Erythroblast (primary cell): ENCODE data around the gene ANK3.

Experiments used
- DNase-seq, 2 experiments: peaks; one replicate each; lab custom pipeline; 2025; lab: John Stamatoyannopoulos, UW
- GATA1 ChIP-seq: IDR thresholded peaks from 2 replicates; pipeline ENCODE4 v1.6.1; 2011; ENCODE audit warnings: low read depth, mild to moderate bottlenecking, control low read depth, low read length, moderate library complexity
- POLR2A ChIP-seq: IDR thresholded peaks from 2 replicates; pipeline ENCODE4 v1.6.1; 2011; ENCODE audit warnings: mild to moderate bottlenecking, low read length

Gene ANK3

GRCh38 chr10:60380781-60381180 lies 8.9 kb downstream of the ANK3 start:
- DNase-seq, result no peak
- TF ChIP-seq POLR2A, result no peak
- TF ChIP-seq GATA1, result no peak

GRCh38 chr10:60377955-60378354 lies 11.7 kb downstream of the ANK3 start:
- TF ChIP-seq GATA1 (no peak), POLR2A (no peak)
- no peak for DNase-seq

DNA sequence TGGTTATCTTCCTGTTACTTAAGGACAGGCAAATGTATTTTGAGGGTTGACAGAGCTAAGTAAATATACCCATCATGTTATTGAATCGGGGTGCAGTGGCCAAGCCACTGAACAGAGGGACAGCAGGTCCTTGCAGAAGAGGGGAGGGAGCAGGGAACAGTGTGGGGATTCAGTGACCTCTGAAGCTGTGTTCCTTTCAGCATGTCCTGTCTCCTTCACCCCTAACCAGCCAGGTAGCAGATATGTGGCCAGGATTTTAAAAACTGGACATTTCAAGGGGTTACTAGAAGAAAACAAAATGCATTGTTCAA lies 12.7 kb downstream of the ANK3 start:
- no peak for DNase-seq
- TF ChIP-seq POLR2A (no peak), GATA1 (no peak)

DNA sequence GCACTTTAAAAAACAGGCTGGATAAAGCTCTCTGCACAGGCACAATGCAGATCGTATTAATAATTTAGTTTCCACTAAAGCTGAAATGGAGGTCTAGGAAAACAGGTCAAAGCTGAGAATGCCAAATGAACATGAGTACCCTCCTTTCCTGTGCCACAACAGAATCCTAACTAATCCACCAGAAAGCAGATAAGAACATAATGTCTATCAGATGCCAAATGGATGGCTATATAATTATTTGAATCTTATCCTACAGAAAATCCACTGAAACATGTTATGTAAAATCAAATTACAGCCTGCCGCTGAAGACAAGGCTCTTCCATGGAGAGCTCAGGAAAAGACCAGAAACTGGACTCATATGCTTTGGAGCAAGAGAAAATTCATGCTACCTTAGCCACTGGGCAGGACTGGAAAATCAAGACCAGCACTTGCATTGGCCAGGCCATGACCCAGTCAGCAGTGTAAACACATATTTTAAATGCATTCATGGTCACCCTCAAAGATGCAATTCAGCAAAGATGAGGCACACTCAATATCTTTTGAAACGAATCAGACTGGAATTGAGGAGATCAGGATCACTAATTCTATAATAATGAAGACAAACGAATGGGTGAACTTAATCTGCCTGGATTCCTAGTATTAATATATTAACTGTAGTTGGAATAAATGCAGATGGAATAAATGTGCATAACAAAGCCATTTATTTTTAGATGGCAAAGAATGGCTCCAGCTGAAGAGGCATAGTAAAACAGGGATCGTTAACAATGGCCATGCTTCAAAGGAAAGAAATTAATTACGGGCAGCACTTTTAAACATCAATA lies 13.2 kb downstream of the ANK3 start:
- DNase-seq, result no peak
- TF ChIP-seq GATA1 (no peak), POLR2A (no peak)

DNA sequence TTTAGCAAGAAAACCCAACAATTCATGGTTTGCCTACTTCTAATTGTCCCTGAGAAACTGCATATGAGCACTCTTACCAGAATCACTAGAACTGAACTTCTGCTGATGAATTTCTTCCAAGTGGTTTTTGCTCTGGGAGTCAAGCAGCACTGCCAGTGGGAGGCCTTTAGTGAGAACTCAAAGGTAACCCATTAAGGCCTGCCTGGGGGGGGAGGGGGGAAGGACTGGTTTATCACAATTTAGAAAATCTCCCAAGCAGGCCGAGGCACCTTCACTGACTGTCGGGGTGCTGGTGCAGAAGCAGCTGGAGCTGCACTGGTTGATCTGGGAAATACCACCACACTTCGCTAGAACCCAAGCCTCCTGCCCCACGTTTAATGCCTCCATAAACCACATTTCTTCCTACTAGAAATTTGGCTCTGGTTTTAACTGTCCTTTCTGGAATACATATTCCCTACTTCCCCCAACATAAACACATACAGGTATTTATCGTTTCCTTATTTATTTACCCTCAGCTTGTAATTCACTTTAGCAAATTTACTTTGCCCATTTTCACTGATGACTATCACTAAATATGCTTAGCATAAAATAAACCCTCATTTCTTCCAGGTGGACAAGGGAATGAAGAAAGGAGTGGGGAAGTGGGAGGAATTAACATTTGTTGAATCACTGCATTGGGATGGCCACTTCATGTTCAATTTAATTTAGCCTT lies 14.2 kb downstream of the ANK3 start:
- DNase-seq, result no peak
- TF ChIP-seq GATA1 (no peak), POLR2A (no peak)

- TF ChIP-seq GATA1 (no peak), POLR2A (no peak)
- DNase-seq, result no peak
These were observed 14.8 kb downstream of the ANK3 start for GRCh38 chr10:60374836-60375235.

DNA sequence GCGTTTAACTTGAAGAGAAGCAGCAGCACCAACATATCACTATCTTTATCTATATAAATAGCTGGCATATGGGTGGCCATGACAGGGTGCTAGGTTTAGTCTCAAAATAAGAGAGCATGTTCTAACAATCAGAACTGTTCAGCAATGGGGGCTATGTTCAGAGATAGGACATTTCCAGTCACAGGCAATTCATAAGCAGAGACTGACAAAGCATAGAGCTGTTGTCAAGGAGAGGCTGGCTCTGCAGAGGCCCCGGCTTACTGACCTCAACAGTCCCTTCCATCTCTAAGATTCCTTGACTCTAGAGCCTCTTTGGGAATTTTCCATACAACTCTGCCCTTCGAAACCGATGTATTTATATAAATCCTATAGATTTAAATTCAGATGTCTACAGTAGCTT lies 17.2 kb downstream of the ANK3 start:
- no peak for DNase-seq
- TF ChIP-seq GATA1 (no peak), POLR2A (no peak)

DNA sequence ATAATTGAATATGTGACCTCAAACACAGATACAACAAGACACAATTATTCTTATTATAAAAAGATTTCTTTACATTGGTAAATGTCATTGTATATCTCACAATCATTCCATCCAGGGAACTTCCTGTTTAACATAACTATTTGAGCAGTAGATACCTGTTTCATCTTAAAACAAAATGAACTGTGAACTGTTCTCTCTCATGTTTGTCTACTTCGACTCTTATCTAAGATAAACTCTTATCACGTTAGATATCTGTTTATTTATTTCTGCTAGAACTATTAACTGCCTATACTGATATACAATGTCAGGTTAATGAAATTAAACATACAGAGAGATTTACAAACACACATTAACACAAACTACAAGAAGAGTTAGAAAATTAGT lies 20.1 kb downstream of the ANK3 start:
- DNase-seq, result no peak
- no peak for TF ChIP-seq POLR2A
- TF ChIP-seq GATA1, result no peak

DNA sequence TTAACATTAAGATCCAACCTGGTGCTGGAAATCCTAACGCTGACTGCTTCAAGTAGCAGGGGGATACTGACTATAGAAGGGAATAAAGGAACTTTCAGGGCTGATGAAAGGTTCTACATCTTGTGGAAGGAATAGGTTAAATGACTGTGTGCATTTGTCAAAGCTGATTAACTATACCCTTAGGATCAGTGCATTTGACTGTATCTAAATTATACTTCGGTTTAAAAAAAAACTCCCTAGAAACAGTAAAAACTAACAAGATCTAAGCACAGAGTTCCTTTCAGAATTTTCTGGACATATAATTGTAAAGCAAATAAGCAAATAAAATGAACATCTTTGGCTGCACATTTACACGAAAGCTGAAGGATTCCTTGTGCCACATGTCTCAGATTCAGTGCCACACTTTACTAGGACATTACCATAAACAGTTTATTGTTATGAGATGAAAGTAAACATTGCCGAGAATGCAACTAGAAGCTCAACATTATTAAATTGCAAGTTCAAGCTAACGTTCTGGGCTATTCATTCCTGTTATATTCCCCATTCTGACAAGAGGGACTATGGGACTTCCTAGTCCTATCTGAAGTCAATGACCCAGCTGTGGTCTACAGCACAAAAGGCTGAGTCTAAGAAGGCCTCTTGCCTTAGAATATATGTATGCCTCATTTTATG lies 20.7 kb downstream of the ANK3 start:
- no peak for DNase-seq
- TF ChIP-seq GATA1, result no peak

GRCh38 chr10:60367901-60368300 lies 21.8 kb downstream of the ANK3 start:
- no peak for DNase-seq
- no peak for TF ChIP-seq GATA1
- no peak for TF ChIP-seq POLR2A

- no peak for TF ChIP-seq GATA1
- no peak for TF ChIP-seq POLR2A
- DNase-seq, result no peak
These were observed 22.2 kb downstream of the ANK3 start for GRCh38 chr10:60367431-60367830.

- no peak for DNase-seq
- TF ChIP-seq POLR2A, result no peak
- TF ChIP-seq GATA1, result no peak
These were observed 22.7 kb downstream of the ANK3 start for GRCh38 chr10:60367024-60367423.

- DNase-seq, result no peak
- TF ChIP-seq GATA1 (no peak), POLR2A (no peak)
These were observed 26.5 kb downstream of the ANK3 start for GRCh38 chr10:60363187-60363586.

- TF ChIP-seq POLR2A (no peak), GATA1 (no peak)
These were observed 27.2 kb downstream of the ANK3 start for GRCh38 chr10:60362461-60362860.

More at GRCh38 chr10:60362461-60362860, 27.2 kb downstream of the ANK3 start:
- DNase-seq, result no peak
